NCI-H1105 (cell line): ENCODE measurements around the gene RHBDL2.
"Not testable (repeated sequence)": the region's sequence is repeated elsewhere in the genome, so short reads cannot be mapped to it uniquely, and the experiment has no call there.

Experiments used
- DNase-seq: peaks from one replicate; lab custom pipeline; 2025; lab: John Stamatoyannopoulos, UW

Gene RHBDL2, protein sequence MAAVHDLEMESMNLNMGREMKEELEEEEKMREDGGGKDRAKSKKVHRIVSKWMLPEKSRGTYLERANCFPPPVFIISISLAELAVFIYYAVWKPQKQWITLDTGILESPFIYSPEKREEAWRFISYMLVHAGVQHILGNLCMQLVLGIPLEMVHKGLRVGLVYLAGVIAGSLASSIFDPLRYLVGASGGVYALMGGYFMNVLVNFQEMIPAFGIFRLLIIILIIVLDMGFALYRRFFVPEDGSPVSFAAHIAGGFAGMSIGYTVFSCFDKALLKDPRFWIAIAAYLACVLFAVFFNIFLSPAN

GRCh38 chr1:38941527-38942019 lies at the start of gene RHBDL2:
TSS of gene RHBDL2 (minus strand) at chr1:38941830. CDS start at chr1:38919212, 22,618 bp downstream.
- no peak for DNase-seq

DNA sequence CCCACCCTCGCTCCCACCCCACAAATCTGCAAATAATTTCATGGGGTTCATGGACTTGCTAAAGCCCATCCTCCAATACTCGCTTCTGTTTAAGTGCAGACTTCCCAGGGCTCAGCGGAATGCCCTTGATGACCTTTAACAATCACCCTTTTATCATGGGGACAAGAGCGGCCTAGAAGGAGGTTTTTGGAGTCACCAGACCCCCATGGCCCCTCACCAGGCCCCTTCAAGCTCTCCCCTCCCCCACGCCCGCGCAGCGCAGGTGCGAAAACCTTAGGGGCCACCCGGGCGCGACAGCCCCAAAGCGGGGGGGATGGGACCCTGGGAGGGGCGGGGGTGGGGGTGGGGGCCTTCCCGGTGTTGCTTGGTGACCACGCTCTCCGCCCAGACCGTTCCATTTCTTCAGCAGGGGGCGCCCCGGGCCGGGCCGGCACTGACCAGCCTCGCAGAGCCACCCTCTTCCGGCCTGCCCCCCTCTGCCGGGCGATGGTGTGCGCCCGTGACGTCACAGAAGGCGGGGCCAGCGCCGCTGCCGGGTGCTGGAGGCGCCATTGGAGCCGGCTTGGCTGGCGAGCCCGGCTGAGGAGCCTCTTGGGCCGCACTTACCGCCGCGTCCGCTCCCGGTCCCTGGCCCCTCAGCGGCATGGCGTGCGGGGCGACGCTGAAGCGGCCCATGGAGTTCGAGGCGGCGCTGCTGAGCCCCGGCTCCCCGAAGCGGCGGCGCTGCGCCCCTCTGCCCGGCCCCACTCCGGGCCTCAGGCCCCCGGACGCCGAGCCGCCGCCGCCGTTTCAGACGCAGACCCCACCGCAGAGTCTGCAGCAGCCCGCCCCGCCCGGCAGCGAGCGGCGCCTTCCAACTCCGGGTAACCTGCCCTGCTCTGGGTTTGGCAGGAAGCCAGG lies 49.4 kb upstream of the RHBDL2 start, which contains the start of gene AKIRIN1:
Gene AKIRIN1 (plus strand): TSS at position 539 of the 900 bp plus-strand sequence. CDS start 105 bp downstream, at position 644.
- peak; percentile 96 for DNase-seq

- no peak for DNase-seq
These were observed 48.7 kb upstream of the RHBDL2 start for GRCh38 chr1:38990386-38990737.

DNA sequence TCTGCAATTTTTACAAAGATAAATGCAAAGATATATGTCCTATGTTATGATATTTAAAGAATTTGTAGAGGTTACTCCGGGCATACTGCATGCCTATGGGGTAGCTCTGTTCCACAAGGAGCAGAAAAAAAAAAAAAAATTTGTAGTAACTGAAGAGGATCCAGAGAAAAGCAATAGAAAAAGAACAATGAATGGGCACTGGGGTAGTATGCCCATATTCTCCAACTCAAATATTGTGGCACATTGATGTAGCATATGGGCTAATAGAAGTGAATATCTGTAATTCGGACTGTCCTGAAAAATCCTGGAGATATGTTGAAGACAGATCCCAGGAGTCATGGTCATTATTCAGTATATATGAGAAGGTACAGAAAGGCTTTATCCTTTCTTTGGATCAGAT lies 48.3 kb upstream of the RHBDL2 start:
- DNase-seq, result no peak

DNA sequence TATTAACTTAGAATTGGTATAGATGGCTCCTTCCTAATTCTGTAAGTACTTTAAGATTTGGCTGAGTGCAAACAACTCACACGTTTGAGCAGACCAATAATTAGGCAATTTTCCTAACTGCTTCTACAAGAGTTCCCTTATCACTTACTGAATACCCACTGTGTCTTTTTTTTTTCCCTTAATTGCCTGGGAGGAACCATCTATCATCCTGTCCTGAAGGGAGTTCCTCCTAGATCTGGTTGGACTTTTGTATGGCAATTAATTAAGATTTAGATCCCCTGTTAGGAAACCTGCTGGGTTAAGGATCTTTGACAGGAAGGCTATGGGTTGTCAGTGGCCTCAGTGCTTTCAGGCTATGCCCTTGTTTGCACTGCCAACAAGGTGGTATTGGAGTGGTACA lies 37.8 kb upstream of the RHBDL2 start:
- DNase-seq, result not testable (repeated sequence)

- not testable (repeated sequence) for DNase-seq
These were observed 36.6 kb upstream of the RHBDL2 start for GRCh38 chr1:38978245-38978542.

GRCh38 chr1:38977399-38978244 lies 36.0 kb upstream of the RHBDL2 start:
- not testable (repeated sequence) for DNase-seq

DNA sequence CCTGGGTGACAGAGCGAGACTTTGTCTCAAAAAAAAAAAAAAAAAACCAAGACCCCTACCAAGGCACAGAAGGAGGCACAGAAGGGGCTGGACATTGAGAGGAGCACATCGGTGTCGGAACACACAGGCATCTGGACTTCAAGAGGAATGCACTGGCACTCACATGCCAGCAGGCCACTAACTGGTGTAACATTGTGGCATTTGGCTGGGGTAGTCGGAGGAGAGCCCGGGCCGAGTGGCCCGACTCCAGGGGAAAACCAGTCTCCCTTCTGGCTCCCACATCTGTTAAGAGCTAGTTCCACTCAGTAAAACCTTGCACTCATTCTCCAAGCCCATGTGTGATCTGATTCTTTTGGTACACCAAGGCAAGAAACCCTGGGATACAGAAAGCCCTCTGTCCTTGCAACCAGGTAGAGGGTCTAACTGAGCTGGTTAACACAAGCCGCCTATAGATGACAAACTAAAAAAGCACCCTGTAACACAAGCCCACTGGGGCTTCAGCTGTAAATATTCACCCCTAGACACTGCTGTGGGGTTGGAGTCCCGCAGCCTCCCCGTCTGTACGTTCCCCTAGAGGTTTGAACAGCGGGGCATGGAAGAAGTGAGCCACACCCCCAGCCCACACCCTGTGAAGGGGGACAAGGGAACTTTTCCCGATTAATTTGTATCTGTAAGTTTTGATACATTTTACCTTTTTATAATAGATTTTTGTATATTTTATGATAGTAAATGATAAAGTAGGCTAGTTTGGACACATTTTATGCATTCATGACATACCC lies 32.2 kb upstream of the RHBDL2 start:
- DNase-seq, result no peak

- DNase-seq, result not testable (repeated sequence)
These were observed 31.5 kb upstream of the RHBDL2 start for GRCh38 chr1:38973145-38973544.

- DNase-seq, result no peak
These were observed 22.5 kb upstream of the RHBDL2 start for GRCh38 chr1:38964140-38964548.

DNA sequence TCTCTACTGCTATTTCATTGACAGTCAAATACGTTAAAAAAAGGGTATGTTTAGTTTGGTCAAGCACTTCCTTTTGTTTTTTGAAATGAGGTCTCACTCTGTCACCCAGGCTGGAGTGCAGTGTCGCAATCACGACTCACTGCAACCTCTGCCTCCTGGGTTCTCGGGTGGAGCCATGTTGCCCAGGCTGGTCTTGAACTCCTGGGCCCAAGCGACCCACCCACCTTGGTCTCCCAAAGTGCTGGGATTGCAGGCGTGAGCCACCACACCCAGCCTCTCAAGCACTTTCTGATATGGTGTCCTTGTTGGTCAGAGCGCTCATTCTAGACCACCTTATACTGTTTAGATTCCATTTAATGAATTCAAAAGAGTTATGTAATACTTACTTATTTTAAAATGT lies 20.9 kb upstream of the RHBDL2 start:
- DNase-seq, result no peak

DNA sequence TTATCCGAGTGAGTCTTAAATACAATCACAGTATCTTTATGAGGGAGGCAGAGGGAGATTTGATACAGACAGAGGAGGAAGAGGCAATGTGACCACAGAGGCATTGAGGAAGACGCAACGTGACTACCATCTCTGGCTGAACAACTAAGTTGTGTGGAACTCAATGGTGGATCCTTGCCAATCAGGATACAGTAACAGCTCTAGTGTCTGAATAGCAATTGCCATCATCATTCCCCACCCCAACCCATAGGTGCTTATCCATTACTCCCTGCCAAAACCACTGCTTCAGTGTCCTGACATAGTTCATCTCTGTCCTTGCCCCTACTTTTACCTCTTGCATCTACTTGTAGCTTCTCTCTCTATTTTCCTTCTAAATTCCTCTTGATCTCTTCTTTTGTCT lies 20.5 kb upstream of the RHBDL2 start:
- DNase-seq, result no peak

DNA sequence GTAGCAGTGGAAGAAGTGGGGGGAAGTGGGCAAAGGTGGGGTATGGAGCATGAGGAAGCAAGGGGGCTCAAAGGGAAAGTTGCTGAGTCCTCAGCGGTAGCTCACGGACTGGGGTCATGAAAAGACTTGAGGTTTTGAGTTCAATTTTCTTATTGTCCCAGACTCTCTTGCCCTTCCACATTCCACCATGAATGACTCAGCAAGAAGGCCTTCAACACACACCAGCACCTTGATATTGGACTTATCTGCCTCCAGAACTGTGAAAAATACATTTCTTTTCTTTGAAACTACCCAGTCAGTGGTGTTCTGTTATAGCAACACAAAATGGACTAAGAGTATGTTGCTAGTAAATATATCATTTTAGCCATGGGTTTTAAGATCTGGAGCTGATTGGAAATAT lies 17.3 kb upstream of the RHBDL2 start:
- no peak for DNase-seq

DNA sequence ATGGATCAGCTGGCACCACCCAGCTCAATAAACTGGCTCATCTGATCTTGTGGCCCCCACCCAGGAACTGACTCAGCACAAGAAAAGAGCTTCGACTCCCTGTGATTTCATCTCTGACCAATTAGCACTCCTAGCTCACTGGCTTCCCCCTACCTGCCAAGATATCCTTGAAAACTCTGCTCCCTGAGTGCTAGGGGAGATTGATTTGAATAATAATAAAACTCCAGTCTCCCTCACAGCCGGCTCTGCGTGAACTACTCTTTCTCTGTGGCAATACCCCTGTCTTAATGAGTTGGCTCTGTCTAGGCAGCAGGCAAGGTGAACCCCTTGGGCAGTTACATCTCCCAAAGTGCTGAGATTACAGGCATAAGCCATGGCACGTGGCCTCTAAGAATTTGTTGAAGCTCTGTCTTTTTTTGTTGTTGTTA lies 11.8 kb upstream of the RHBDL2 start:
- DNase-seq, result no peak

DNA sequence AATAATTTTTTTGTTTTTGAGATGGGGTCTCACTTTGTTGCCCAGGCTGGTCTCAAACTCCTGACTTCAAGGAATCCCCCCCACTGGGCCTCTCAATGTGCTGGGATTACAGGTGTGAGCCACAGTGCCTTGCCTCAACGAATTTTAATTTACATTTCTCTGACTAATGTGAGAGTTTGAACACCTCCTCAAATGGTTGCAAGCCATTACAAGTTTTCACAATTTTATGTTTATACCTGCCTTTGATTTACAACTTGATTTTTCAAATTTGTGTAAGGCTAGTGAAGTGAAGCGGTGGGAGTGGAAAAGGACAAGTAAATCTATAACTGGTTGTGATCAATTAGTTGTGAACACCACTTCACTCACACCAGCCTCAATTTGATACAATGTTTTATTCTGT lies 8.9 kb upstream of the RHBDL2 start:
- DNase-seq, result no peak

DNA sequence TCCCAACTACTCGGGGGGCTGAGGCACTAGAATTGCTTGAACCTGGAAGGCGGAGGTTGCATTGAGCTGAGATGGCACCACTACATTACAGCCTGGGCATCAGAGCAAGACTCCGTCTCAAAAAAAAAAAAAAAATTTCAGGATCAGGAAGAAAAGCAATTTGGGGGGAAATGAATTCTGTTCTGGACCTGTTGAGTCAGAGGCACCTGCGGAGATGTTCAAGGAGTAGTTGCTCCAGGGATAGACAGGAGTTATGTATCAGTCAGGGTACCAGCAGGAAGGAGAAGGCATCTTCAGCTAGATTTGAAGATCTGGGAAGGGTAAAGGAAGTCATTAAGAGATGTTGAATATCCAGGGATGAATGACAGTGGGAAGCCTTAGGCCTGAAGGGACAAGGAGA lies 2.9 kb upstream of the RHBDL2 start:
- DNase-seq, result no peak

DNA sequence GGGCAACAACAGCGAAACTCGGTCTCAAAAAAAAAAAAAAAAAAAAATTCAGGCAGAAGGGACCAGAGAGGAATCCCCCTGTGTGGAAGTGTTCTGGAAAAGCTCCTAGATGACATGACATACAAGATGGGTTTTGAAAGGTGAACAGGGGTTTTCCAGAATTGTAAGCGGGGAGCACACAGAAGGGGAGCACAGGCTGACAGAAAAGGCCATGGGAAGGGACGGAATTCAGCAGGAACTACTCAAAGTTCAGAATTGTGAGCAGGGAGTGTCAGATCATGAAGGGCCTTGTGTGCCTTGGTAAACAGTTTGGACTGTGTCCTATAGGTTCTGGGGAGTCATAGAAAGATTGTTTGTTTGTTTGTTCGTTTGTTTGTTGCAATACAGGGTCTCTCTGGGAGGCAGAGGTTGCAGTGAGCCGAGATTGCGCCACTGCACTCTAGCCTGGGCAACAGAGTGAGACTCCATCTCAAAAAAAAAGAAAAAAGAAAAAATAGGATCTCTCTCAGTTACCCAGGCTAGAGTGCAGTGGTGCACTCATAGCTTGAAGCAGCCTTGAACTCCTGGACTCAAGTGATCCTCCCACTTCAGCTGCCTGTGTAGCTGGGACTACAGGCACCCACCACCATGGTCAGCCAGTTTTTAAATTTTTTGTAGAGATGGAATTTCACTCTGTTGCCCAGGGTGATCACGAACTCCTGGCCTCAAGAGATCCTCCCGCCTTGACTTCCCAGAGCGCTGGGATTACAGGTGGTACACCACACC lies 1.2 kb upstream of the RHBDL2 start:
- no peak for DNase-seq

DNA sequence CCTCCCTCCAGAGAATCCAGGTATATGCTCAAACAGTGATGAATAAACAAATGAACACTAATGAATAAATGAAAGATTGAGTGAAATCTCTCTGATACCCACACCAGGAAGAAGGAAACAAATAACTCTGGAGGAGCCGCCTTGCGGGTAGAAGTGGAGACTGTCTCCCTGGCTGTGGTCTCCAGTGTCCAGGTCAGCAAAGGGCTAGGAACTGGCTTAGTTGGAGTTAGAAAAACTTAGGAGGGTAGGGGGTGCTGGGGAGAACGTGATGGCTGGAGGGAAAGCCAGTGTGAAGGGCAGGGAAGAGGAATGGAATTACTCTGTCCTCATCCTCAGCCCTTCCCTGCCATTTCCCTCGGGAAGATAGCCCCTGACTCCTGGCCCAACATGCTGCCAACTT lies 537 bp downstream of the RHBDL2 start:
- no peak for DNase-seq

GRCh38 chr1:38940339-38941047 lies 1.1 kb downstream of the RHBDL2 start:
- DNase-seq, result no peak

DNA sequence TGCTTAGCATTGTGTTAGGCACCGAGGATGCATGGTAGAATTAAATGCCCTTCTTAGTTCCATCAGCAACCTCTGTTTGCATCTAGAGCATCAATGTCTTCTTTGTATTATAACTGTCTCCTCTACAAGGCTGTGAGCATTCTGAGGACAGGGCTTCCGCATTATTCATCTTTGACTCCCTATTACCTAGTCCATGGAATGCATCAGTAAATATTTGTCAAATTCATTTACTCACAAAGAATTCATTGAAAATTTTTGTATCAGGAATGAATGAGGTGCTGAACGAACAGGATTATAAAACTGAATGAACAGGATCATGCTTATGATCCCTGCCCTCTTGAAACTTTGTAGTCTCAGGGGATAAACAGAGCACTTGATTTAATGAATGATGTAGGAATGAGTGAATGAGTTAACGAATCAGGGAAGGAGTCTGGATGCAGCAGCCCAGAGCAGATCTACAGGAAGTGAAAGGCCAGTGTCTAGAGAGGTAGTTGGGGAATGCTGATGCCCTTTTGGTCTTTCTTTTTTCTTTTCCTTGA lies 2.8 kb downstream of the RHBDL2 start:
- DNase-seq, result no peak
